Skin of body (tissue), 2 donors: Measurements from ENCODE around the gene VPS72. TPM values are rescaled to one million over a fixed set of nuclear protein-coding genes. Genes with fewer than 3 reads are reported as not detected.

Experiments
- DNase-seq: peaks from one replicate; lab custom pipeline; 2025; lab: John Stamatoyannopoulos, UW
- total RNA-seq: library from RNA; depleted of rRNA; stranded (reverse); fragments of >200 nt; gene quantifications from one replicate; pipeline ENCODE4 v1.2.3, GENCODE V29; 2014

The VPS72 gene
- total RNA-seq, 1 donor from 2014 or later = 28.1 TPM

DNA sequence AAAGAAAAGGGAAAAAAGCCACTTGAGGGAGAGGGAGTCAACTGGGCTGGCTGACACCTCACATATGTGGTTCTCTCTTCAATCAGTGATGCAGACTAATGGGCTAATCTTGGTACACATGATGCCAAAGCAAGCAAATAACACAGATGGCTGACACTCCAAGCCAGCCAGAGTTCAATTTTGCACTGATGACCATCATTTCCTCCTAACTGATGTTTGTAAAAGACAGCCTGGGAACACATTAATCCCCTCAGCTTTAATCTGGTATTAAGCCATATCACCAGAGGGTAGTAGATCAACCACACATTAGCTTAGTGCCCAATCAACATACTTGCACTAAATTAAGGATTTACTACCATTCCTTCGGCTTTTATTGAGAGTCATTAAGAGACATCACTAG, 2.8 kb downstream of the VPS72 start:
- no peak for DNase-seq

DNA sequence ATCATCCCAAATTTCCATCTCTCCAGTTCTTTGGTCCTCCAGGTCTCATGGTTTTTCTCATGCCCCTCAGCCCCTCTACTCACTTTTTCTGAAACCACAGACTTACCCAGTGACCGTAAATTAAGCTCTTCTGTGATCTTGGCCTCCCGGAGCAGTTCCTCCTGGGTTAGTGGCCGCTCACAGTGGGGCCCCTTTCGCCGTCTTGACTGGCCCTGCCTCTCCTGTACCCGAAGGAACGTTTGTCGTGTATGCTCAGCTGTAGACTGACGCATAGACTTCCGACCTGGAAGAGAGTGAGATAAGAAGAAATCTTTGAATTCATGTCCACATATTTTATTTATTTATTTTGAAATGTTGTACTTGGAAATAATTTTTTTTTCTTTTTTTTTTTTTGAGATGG, 5.8 kb downstream of the VPS72 start:
- no peak for DNase-seq

DNA sequence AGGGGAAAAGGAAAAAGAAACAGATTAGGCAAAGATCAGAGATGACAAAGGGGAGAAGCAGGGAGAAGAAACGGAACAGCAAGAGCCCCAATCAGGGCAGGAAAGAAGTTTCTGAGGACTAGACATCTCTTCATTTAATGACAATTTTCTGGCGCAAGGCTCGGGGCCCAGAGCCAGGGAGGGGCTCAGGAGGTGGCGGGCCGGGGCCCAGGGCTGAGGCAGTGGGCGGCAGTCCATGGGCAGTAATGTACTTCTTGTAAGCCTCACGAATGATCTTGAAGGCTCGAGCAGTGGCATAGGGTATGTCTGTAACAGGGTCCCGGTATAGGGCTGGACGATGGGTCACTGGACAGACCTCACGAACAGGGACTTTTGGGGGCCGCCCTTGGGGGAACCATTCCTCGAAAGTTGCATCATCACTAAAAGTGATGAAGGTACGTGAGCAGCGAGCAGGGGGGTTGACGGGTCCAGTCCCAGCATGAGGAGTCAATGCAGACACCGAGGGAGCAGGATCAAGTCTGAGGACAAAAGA, 13.4 kb downstream of the VPS72 start:
- no peak for DNase-seq

DNA sequence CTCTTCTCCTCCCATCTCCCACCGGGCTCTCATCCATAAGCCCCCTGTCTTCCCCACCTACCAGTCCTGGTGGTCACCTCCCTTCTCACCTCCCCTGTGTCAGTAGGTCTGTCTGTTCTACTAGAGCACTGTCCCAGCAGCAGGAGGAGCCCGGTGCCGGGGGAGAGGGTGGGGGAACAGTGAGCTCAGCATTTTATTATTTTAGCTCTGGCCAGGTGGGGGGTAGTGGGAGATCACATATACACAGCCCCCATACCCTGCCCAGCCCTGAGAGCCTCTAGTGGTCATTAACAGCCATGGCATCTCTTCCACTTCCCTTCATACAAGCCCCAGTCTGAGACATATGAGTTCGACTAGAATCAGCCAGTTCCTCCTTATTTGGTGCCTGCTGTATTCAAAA, 14.1 kb downstream of the VPS72 start, which contains the start of gene TMOD4:
Gene TMOD4, minus strand, starts transcription at position 119 of the 400 bp plus-strand sequence. CDS start 1,106 bp downstream, outside the sequence.
- DNase-seq = no peak

DNA sequence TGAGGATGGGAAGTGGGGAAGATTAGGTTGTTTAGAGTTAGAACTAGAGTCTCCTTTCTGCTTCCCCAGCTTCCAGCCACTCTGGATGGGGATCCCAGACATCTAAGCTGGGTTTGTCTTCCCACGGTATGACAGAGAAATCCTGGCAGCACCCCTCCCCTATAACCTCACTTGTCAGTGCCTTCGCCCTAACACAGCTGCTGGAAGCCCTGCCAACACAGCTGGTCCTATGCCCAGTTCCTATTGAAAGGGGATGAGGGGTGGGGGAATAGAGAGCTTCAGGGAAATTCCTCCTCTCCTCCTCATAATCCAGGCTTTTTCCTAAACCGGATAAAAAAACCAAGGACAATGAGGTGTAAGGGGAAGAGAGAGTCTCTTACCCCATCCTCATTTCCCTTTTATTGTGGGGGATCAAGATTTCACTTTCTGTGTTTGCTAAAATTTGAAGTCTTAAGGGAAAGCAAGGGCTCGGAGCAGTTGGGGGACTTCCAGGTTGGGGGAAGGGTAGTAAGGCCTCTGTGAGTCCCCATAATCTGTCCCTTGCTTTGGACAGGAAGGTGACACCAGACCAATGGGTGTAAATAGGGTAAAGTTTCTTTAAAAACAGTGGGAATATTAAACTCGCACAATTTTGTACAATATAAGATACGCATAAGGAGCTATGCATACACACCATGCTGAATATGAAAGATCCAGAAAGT, 14.8 kb downstream of the VPS72 start:
- DNase-seq = no peak

DNA sequence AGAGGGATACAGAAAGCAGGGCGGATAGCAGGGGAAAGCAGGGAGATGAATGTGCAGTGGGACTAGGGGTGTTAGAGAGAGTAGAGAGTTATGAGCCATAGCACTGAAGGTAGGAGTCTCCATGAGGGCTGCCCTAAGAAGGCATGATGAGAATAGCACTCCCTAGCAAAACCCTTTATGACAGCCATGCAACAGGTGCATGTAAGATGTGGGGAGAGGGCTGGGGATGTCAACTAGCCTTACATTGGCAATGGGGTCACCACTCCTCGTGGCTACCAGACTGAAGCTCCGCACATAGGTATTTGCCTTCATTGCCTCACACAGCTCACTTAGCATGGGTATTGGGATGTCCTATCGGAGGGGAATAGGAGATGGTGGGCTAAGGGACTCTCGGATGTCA, 18.8 kb downstream of the VPS72 start:
- no peak for DNase-seq

DNA sequence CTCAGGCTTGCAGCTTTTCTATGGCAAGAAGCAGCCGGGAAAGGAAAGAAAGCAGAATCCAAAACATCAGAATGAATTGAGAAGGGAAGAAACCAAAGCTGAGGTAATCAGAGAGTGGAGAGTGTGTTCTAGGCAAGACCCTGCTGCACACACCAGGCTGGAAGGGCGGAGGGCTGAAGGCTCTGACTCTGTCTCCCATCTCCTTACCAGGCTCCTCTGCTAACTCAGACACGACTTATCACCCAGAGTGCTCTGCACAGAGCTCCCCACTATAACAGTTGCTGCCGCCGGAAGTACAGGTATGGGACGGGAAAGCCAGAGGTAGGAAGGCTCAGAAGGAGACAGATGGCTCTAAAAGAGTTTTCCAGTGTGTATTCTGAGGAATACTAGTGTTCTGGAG, 22.9 kb downstream of the VPS72 start:
- no peak for DNase-seq

DNA sequence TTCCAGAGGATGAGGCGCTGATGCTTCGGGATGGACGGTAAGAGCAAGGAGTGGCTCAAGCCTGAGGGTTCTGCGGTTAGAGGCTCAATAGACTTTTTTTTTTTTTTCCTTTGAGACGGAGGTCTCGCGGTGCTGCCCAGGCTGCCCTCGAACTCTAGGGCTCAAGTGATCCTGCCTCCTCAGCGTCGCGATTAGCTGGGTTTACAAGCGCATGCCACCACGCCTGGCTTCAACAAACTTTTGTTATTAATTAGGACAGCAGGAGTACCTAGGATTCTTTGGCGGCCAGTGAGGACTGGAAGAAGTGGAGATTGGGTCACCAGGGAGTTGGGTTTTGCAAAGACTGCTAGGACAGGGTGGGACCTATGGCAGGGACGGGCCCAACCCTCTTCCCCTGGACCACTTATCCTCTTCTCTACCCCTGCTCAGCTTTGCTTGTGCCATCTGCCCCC, 23.5 kb downstream of the VPS72 start:
- DNase-seq = no peak

DNA sequence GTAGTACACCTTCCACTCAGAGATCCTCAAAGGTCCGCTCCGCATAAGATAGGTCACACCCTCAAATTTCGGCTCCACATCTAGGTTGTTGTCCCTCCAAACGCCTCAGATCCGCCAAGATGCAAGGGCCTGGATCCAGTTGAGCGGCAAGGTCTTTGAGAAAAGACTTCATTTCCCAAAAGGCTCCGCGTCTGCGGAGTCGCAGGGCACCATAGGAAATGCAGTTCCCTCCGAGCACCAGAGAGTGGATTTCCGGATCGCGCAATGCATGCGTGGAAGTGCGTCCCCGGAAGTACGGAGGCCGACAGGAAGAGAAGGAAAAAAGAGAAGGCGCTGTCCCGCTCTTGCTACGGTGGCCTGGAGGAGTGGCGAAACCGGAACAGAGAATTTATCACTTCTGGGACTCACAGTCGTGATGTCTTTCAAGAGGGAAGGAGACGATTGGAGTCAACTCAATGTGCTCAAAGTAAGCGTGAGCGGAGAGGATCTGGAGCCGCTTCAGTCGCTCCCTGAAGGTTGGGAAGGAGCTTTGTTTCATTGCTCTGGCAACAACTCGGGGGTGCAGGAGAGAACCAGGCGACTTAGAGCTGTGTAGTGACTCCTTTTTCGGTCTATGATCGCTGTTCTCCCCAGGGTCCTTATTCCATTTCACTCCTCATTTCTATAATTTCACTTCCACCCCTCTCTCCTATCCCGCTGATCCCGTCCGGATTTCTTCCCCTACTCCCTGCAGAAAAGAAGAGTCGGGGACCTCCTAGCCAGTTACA, 24.1 kb downstream of the VPS72 start, which contains the start of the genes LYSMD1 and SCNM1:
Gene LYSMD1, minus strand, starts transcription at position 165 of the 767 bp plus-strand sequence. CDS start 644 bp downstream, outside the sequence.
Gene SCNM1, plus strand, starts transcription at position 407 of the 767 bp plus-strand sequence. Its CDS starts 9 bp downstream, at position 416.
- DNase-seq = peak; percentile 99

DNA sequence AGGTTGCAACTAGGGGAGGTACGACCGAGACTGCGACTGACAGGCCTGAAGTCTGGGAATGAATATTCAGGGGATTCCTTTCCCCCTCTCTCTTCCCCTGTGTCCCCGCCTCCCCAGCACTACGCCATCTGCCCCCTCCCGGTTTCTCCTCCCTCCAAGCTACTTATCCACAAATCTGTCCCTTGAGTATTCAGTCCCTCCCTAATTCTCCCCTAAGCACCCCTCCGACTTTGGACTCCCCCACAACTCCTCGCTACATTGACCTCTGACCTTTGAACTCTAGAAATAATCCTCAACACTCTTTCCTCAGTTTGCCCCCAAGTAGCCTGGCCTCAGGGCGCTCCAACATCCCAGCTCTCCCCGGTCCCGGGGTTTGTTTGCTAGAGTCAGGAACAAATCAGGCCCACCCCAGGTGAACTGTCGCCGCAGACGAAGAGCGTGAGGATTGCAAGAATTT, 24.7 kb downstream of the VPS72 start:
- DNase-seq = peak; percentile 91

DNA sequence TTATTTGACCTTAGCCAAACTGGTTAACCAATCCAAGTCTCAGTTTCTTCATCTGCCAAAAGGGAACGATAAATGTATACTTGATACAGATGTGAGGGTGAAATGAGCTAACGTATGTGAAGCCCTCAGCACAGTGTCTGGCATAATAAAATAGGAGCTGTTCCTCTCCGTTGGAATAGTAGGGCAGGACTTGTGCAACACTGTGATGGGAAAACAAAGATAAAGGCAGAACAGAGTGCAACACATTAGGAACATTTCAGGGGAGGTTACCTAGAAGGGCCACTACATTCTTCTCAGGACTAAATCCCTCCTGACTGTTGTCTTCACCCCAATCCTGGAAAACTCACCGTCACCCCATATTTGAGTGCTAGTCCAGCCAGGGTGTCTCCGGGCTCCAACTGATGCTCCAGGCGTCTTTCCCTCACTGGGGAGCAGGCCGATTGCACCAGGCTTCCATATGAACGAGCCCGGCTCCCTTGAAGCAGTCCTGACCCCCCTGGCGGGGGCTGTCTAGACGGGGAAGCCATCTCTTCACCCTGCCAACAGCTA, 25.2 kb downstream of the VPS72 start:
- DNase-seq = no peak

DNA sequence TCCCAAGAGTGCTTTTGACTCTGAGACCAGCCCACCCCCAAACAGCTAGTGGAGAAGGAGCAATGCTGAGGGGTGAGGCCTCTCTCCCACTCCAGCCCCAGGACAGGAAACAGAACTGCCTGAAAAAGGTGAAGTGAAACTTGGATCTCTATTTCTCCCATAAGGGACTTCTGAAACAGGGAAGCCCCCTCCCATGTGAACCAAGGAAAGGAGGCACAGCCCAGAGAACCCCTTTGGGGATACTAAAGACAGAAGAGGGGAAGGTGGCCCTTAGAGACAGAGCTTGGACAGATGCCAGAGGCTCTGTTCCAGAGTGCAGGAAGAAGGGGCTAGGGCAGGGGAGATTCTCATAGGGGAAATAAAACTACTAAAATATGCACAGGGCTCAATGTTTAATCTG, 30.6 kb downstream of the VPS72 start:
- DNase-seq = no peak

DNA sequence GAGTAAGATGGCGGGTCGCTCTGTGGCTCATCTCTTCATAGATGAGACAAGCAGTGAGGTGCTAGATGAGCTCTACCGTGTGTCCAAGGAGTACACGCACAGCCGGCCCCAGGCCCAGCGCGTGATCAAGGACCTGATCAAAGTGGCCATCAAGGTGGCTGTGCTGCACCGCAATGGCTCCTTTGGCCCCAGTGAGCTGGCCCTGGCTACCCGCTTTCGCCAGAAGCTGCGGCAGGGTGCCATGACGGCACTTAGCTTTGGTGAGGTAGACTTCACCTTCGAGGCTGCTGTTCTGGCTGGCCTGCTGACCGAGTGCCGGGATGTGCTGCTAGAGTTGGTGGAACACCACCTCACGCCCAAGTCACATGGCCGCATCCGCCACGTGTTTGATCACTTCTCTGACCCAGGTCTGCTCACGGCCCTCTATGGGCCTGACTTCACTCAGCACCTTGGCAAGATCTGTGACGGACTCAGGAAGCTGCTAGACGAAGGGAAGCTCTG, 31.2 kb downstream of the VPS72 start:
- DNase-seq = no peak

DNA sequence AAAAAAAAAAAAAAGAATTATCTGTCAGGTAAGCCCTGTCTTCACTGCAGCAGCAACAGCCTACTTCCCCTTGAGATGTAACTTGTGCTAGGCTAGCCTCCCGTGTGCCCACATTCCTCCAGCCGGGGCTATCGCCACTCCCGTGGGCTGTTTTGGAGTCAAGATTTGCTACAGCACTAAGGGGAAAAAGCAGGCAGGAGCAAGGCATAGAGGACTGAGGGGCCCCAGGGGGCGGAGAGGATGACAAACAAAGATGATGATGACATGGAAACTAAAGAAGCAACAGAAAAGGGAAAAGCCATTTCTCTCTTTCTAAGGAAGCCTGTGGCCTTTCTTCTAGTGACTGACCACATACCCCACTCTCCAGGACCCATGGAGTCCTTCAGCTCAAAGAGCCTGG, 31.7 kb downstream of the VPS72 start:
- no peak for DNase-seq

DNA sequence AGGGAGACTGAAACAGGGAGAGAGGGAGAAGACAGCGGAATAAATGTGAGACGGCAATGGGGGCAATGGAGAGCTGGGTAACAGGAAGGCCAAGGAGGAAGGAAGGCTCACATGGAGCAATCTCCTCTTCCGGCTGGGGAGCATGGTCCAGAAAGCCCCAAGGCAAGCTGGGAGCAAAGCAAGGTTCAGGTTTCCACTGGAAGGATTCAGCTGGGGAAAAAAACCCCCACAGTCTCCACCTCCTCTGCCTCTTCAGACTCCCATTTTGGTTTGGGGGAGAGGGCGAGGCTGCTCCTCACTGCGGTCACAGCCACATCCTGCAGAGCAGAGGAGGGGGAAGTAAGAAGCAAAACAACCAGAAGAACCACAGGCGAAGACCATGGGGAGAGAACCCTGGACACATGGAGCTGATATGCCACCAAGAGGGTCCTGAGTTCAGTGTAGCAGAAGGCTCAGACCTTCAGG, 32.9 kb downstream of the VPS72 start:
- no peak for DNase-seq

DNA sequence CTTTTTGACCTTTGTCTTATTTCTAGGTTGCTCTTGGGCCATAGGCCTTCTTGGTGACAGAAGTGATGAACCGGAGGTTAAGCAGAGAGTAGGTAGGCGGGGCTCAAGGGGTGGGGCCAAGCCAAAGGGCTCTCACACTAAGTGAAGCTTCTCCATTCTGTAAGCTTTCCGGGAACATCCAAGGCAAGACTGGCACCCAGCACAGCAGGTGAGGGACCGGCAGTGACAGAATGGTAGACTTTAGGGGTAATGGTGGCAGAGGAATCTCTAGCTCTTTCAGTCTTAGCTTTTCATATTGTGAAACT, 33.5 kb downstream of the VPS72 start, which contains the start of gene TNFAIP8L2:
Gene TNFAIP8L2, plus strand, starts transcription at position 135 of the 305 bp plus-strand sequence. CDS start 2,049 bp downstream, outside the sequence.
- DNase-seq = no peak

DNA sequence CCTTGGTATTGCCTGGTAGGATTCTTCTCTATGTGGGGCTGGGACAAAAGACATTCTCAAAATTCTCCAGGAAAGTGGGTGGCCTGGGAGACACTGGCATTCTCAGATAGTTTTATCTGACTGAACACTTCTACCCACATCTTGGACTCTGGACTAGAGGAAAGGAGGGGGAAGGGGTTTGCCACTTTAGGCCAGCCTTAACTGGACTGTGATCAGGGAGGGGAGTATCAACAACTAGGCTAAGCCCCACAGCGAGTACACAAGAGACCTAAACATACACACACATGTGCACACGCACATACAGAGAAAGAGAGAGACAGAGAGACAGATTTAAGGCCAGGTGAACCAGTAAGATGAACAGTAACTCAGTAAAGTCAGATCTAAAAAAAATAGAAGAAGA, 42.3 kb downstream of the VPS72 start:
- no peak for DNase-seq

DNA sequence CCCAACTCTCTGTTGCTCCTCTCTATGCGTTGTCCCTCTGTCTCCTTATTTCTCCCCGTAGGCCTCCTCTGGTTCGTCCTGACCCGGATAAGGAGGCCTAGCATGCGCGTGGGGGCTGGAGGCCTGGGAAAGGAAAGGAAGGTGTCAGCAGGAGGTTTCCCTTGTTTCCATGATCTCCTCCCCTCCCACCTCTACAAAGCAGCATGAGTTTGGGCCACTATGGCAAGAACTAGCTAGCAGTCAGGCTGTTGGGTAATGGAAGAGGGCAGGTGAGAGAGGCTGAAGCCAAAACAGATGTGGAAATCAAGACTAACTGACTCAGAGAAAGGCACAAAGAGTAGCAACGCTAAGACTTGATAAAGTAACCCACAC, 42.9 kb downstream of the VPS72 start:
- DNase-seq = no peak

DNA sequence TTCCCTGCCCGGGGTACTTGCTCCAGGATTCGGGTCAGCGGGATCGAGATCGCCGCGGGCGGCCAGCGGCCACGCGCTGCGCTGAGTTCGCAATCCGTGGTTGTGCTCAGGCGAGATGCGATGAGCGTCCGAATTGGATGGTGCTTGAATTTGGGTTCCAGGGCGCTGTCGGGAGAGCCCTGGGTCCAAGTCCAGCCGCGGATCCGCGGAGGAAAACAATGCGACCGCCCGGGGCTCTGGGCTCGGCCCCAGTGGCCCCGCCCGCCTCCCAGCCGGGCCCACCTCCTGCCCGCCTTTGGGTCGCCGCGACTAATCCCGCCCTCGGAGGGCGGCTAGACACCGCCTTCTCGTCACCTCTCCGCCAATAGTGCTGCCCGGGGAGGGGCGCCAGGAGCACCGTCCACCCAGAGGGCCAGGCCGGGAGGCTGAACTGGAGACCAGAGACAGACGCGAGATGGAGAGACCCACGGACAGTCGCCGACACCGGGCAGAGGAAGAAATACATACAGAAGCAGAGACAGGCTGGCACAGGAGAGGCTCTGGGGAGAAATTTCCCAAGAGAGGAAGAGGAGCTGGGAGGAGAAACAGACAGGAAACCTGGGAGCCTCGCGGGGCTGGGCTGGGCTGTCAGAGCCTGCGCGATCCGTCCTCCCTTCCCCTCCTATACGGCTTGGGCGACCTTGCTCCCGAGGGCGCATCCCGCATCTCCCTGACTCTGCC, 43.4 kb downstream of the VPS72 start, which contains the start of gene SEMA6C:
Gene SEMA6C, minus strand, starts transcription at position 220 of the 720 bp plus-strand sequence. CDS start 4,010 bp downstream, outside the sequence.
- DNase-seq = peak; percentile 89

DNA sequence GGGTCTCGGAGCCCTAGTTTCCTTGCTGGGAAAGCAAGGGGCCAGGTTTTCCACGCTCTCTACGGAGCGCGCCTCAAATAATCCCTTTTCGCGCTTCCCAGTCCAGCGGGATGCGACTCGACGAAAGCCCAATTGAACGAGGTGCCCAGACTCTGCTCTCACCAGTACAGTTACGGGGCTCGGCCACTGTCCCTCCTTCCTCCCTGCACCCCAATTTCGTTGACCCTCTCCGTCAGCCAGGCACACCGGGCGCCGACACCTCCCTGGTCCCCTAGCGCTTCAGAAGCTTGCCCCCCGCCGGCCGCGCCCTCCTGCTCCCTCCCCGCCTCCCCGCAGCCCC, 44.0 kb downstream of the VPS72 start:
- no peak for DNase-seq
